H1 (cell line): Measurements from ENCODE around the gene IL9R. TPM values are rescaled to one million over a fixed set of nuclear protein-coding genes. Genes with fewer than 3 reads are reported as not detected.

Experiments
- CBX8 ChIP-seq: fragments of 300-800, 300-1000 bp; sonication (generic); IDR thresholded peaks from 2 replicates; pipeline ENCODE4 v1.7.1; 2016; ENCODE audit warnings: low read depth, low read length, borderline replicate concordance
- GTF2F1 ChIP-seq: IDR thresholded peaks from 2 replicates; pipeline ENCODE4 v1.6.1; 2012; ENCODE audit warnings: low read depth, low read length, improper control_type of control experiment, borderline replicate concordance
- NRF1 ChIP-seq: IDR thresholded peaks from 2 replicates; pipeline ENCODE4 v1.6.1; 2011; ENCODE audit warnings: mild to moderate bottlenecking, low read depth, low read length, improper control_type of control experiment
- polyA plus RNA-seq, 7 experiments: library from polyadenylated mRNA; depleted of rRNA in 3 of 7; stranded (reverse) in 5 of 7; unstranded in 2 of 7; fragments of >200 nt in 5 of 7; fragments of 200-250 nt in 2 of 7; gene quantifications; 1 replicate in 5 of 7; 2 replicates in 1 of 7; 4 replicates in 1 of 7; pipeline versions ENCODE4 v1.2.1 to v1.2.3, GENCODE V29; 2011 to 2013; ENCODE audit warnings: missing spikeins in 2 of 7, mixed read lengths in 2 of 7
- total RNA-seq: library from RNA; stranded (reverse); fragmentation: NEBNext Ultra II Directional; extraction: Animal tissue kit (Norgen Biotek cat#: 25700); gene quantifications from 2 replicates; pipeline ENCODE4 v1.2.1, GENCODE V29; 2021

The IL9R gene
- total and polyA plus RNA-seq, 2 of the 8 experiments (the other 6 are each of a cell fraction or from before 2014, with no cell fraction given): 0.14 to 0.28 TPM

DNA sequence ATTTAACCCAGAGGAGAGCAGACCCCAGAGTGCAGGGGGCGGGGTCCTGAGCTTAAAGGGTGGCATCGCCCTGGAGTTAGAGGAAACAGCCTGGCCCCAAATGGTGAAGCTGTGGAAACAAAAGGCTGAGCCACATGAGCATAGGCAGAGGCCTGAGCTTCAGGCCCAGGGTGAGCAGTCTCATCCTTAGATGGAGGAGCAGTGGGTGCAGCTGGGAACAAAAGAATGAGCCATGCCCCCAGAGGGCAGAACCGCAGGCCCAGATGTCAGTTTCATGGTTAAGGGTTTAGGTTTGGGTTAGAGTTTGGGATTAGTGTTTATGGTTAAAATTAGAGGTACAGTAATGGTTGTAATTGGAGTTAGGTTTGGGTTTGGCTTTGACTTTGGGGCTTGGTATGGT, 44.4 kb upstream of the IL9R start (continued):
- TF ChIP-seq GTF2F1: no peak
- TF ChIP-seq NRF1: no peak
- TF ChIP-seq CBX8: no peak
